ENCODE measurements around the gene EMILIN1.

Gene EMILIN1

GRCh38 chr2:27085062-27085672, 6.8 kb downstream of the EMILIN1 start:
- TF ChIP-seq SPI1 (IDR thresholded peaks at IDR 0.05; ENCODE audit: low read depth, low read length), result no peak
- no peak for FAIRE-seq
- DNase-seq (ENCODE audit: insufficient read length, low spot score), result no peak

- DNase-seq (ENCODE audit: insufficient read length, low spot score) (no peak), FAIRE-seq (peak; percentile 85)
- TF ChIP-seq SPI1 (IDR thresholded peaks at IDR 0.05; ENCODE audit: low read depth, low read length) (no peak), POU2F2 (IDR thresholded peaks at IDR 0.05; ENCODE audit: low read depth, low read length) (no peak), TAF1 (IDR thresholded peaks at IDR 0.05; ENCODE audit: low read depth, low read length) (no peak), PAX5 (IDR thresholded peaks at IDR 0.05; ENCODE audit: insufficient read depth, low read length, severe bottlenecking) (no peak), POLR2A (IDR thresholded peaks at IDR 0.05; ENCODE audit: low read depth, low read length) (no peak), POLR2AphosphoS5 (IDR thresholded peaks at IDR 0.05; ENCODE audit: low read depth, low read length) (no peak)
Observed at GRCh38 chr2:27085673-27086089, 7.3 kb downstream of the EMILIN1 start.

GRCh38 chr2:27086090-27086723, 7.8 kb downstream of the EMILIN1 start:
- DNase-seq (ENCODE audit: insufficient read length, low spot score), result peak; percentile 99
- FAIRE-seq, result peak; percentile 89
- 0 out of 2 replicates have a peak, but pooled peaks have one; percentile 32 for TF ChIP-seq POLR2A (IDR thresholded peaks at IDR 0.05; ENCODE audit: low read depth, low read length)
- TF ChIP-seq PAX5 (IDR thresholded peaks at IDR 0.05; ENCODE audit: insufficient read depth, low read length, severe bottlenecking), result no peak

GRCh38 chr2:27086724-27087593, 8.5 kb downstream of the EMILIN1 start, which contains the start of gene KHK:
Gene KHK, plus strand, starts transcription at chr2:27086772. Its CDS starts 488 bp downstream, at chr2:27087260.
- DNase-seq (ENCODE audit: insufficient read length, low spot score) (peak; percentile 51), FAIRE-seq (no peak)
- TF ChIP-seq POU2F2 (IDR thresholded peaks at IDR 0.05; ENCODE audit: low read depth, low read length) (no peak), SPI1 (IDR thresholded peaks at IDR 0.05; ENCODE audit: low read depth, low read length) (no peak), TAF1 (IDR thresholded peaks at IDR 0.05; ENCODE audit: low read depth, low read length) (no peak)

GRCh38 chr2:27087823-27088410, 9.5 kb downstream of the EMILIN1 start:
- FAIRE-seq (no peak), DNase-seq (ENCODE audit: insufficient read length, low spot score) (no peak)
- no peak for TF ChIP-seq TAF1 (IDR thresholded peaks at IDR 0.05; ENCODE audit: low read depth, low read length)
- no peak for TF ChIP-seq POLR2A (IDR thresholded peaks at IDR 0.05; ENCODE audit: low read depth, low read length)
- TF ChIP-seq SPI1 (IDR thresholded peaks at IDR 0.05; ENCODE audit: low read depth, low read length), result no peak
- TF ChIP-seq POU2F2 (IDR thresholded peaks at IDR 0.05; ENCODE audit: low read depth, low read length), result no peak
- TF ChIP-seq PAX5 (IDR thresholded peaks at IDR 0.05; ENCODE audit: insufficient read depth, low read length, severe bottlenecking), result no peak
- no peak for TF ChIP-seq POLR2AphosphoS5 (IDR thresholded peaks at IDR 0.05; ENCODE audit: low read depth, low read length)

GRCh38 chr2:27088634-27089033, 10.2 kb downstream of the EMILIN1 start:
- TF ChIP-seq SPI1 (IDR thresholded peaks at IDR 0.05; ENCODE audit: low read depth, low read length), result no peak
- no peak for TF ChIP-seq POU2F2 (IDR thresholded peaks at IDR 0.05; ENCODE audit: low read depth, low read length)
- no peak for TF ChIP-seq TAF1 (IDR thresholded peaks at IDR 0.05; ENCODE audit: low read depth, low read length)
- no peak for TF ChIP-seq POLR2AphosphoS5 (IDR thresholded peaks at IDR 0.05; ENCODE audit: low read depth, low read length)
- no peak for TF ChIP-seq PAX5 (IDR thresholded peaks at IDR 0.05; ENCODE audit: insufficient read depth, low read length, severe bottlenecking)
- no peak for TF ChIP-seq POLR2A (IDR thresholded peaks at IDR 0.05; ENCODE audit: low read depth, low read length)
- FAIRE-seq (no peak), DNase-seq (ENCODE audit: insufficient read length, low spot score) (no peak)

- no peak for TF ChIP-seq PAX5 (IDR thresholded peaks at IDR 0.05; ENCODE audit: insufficient read depth, low read length, severe bottlenecking)
- no peak for TF ChIP-seq POU2F2 (IDR thresholded peaks at IDR 0.05; ENCODE audit: low read depth, low read length)
- no peak for TF ChIP-seq TAF1 (IDR thresholded peaks at IDR 0.05; ENCODE audit: low read depth, low read length)
- TF ChIP-seq POLR2AphosphoS5 (IDR thresholded peaks at IDR 0.05; ENCODE audit: low read depth, low read length), result no peak
- TF ChIP-seq SPI1 (IDR thresholded peaks at IDR 0.05; ENCODE audit: low read depth, low read length), result no peak
- DNase-seq (ENCODE audit: insufficient read length, low spot score) (no peak), FAIRE-seq (no peak)
Observed at GRCh38 chr2:27089111-27089954, 10.9 kb downstream of the EMILIN1 start.

GRCh38 chr2:27091746-27092695, 13.6 kb downstream of the EMILIN1 start:
- FAIRE-seq, result no peak
- TF ChIP-seq PAX5 (IDR thresholded peaks at IDR 0.05; ENCODE audit: insufficient read depth, low read length, severe bottlenecking), result no peak
- no peak for TF ChIP-seq SPI1 (IDR thresholded peaks at IDR 0.05; ENCODE audit: low read depth, low read length)
- no peak for TF ChIP-seq POLR2AphosphoS5 (IDR thresholded peaks at IDR 0.05; ENCODE audit: low read depth, low read length)
- no peak for TF ChIP-seq TAF1 (IDR thresholded peaks at IDR 0.05; ENCODE audit: low read depth, low read length)
- no peak for TF ChIP-seq POU2F2 (IDR thresholded peaks at IDR 0.05; ENCODE audit: low read depth, low read length)
- no peak for TF ChIP-seq POLR2A (IDR thresholded peaks at IDR 0.05; ENCODE audit: low read depth, low read length)
- DNase-seq (ENCODE audit: insufficient read length, low spot score), result no peak

Data from GM12891 (cell line).